ENCODE measurements around the gene SLC12A1. TPM values are rescaled to one million over a fixed set of nuclear protein-coding genes. Genes with fewer than 3 reads are reported as not detected.

SLC12A1 gene
- total RNA-seq, 4 donors from 2014 or later: not detected

DNA sequence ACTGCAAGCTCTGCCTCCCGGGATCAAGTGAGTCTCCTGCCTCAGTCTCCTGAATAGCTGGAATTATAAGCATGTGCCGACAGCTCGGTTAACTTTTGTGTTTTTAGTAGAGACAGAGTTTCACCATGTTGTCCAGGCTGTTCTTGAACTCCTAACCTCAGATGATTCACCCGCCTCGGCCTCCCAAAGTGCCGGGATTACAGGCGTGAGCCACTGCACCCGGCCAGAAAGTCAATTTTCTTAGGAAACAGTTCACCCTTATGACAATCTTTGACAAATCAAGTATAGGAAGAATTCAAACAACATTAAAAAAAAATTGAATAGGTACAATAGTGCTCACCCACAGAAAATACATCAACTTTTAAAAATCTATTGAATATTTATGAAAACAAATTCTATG lies 101.5 kb downstream of the SLC12A1 start:
- Histone ChIP-seq H3K4me1 (no peaks in the 10 kb centered on the region), H3K9me3 (no peaks in the 10 kb centered on the region), H3K27me3 (no peaks in the 10 kb centered on the region), H3K4me3 (no peak overlapping the region), H3K27ac (no peak overlapping the region), H3K36me3 (no peaks in the 10 kb centered on the region)
- no peak for DNase-seq
- TF ChIP-seq POLR2A (IDR thresholded peaks at IDR 0.05): no peak
- TF ChIP-seq, protein P1, sequence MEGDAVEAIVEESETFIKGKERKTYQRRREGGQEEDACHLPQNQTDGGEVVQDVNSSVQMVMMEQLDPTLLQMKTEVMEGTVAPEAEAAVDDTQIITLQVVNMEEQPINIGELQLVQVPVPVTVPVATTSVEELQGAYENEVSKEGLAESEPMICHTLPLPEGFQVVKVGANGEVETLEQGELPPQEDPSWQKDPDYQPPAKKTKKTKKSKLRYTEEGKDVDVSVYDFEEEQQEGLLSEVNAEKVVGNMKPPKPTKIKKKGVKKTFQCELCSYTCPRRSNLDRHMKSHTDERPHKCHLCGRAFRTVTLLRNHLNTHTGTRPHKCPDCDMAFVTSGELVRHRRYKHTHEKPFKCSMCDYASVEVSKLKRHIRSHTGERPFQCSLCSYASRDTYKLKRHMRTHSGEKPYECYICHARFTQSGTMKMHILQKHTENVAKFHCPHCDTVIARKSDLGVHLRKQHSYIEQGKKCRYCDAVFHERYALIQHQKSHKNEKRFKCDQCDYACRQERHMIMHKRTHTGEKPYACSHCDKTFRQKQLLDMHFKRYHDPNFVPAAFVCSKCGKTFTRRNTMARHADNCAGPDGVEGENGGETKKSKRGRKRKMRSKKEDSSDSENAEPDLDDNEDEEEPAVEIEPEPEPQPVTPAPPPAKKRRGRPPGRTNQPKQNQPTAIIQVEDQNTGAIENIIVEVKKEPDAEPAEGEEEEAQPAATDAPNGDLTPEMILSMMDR (IDR thresholded peaks at IDR 0.05 in 4 of 5, conservative IDR thresholded peaks at IDR 0.05 in 1 of 5): no peak
- in situ Hi-C loops (cut with MboI; ENCODE audit: low sequenced_read_pairs in 4 of 4): no loop called here
- ATAC-seq: no peak
- intact Hi-C loops (cut with DNase I; ENCODE audit: low total_unique reads): no loop called here

DNA sequence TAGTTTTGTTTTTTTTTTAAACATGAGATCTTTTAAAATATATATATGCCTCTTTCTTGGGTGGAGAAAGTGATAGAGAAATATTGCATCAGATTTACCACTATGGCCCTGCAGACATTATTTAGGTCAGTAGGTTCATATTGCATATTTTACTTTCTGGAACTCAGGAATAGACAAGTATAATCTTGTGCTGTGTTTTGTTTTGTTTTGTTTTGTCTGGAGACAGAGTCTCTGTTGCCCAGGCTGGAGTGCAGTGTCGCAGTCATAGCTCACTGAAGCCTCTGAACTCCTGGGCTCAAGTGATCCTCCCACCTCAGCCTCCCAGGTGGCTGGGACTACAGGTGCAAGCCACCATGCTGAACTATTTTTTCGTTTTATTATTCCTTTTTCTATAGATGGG lies 103.6 kb downstream of the SLC12A1 start:
- TF ChIP-seq, protein P1 (IDR thresholded peaks at IDR 0.05 in 4 of 5, conservative IDR thresholded peaks at IDR 0.05 in 1 of 5): no peak
- no peak for TF ChIP-seq POLR2A (IDR thresholded peaks at IDR 0.05)
- Histone ChIP-seq H3K4me1 (no peaks in the 10 kb centered on the region), H3K36me3 (no peaks in the 10 kb centered on the region), H3K27ac (no peak overlapping the region), H3K4me3 (no peak overlapping the region), H3K27me3 (no peaks in the 10 kb centered on the region), H3K9me3 (no peaks in the 10 kb centered on the region)
- DNase-seq: no peak
- intact Hi-C loops (cut with DNase I; ENCODE audit: low total_unique reads) (no loop called here), in situ Hi-C loops (cut with MboI; ENCODE audit: low sequenced_read_pairs in 4 of 4) (no loop called here)
- no peak for ATAC-seq

DNA sequence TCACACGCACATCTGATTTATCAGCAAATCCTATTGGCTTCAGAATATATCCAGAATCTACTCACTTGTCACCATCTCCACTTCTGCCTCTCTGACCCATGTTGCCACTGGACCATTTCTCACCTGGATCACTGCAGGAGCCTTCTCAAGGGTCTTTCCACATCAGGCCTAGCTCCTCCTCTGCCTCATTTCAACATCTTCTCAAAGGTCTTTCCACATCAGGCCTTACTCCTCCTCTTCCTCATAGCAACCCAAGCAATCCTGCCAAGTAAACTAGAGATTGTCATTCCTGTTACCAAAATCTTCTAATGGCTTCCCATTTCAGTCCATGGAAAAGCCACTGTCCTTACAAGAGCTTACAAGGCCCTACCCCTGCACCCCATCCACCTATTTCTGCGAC lies 107.1 kb downstream of the SLC12A1 start:
- H3K9me3 ChIP-seq: no peaks in the 10 kb centered on the region
- no peaks in the 10 kb centered on the region for H3K36me3 ChIP-seq
- in situ Hi-C loops (cut with MboI; ENCODE audit: low sequenced_read_pairs in 4 of 4): no loop called here
- no peak for TF ChIP-seq POLR2A (IDR thresholded peaks at IDR 0.05)
- TF ChIP-seq, protein P1 (IDR thresholded peaks at IDR 0.05 in 4 of 5, conservative IDR thresholded peaks at IDR 0.05 in 1 of 5): no peak
- intact Hi-C loops (cut with DNase I; ENCODE audit: low total_unique reads): no loop called here
- H3K27me3 ChIP-seq: no peaks in the 10 kb centered on the region
- H3K4me1 ChIP-seq: no peaks in the 10 kb centered on the region
- no peak overlapping the region for H3K4me3 ChIP-seq
- ATAC-seq (no peak), DNase-seq (no peak)
- H3K27ac ChIP-seq: no peak overlapping the region

DNA sequence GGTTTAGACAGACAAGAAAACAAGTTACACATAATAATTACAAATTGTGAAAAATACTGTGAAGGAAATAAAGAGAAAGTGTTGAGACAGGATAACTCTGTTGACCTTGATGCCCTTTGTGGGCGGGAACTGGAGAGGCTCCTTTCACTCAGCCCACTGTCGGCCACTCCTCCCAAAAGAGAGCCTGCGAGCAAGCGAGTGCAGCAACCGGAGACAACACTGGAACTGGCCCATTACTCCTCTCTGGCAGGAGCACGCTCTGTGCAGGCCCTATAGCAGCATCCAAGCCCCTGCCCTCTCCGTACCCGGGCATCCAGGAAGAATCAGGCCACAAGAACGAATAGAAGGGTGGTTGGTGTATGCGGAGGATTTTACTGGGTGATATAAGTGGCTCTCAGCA lies 108.9 kb downstream of the SLC12A1 start:
- no peak for TF ChIP-seq POLR2A (IDR thresholded peaks at IDR 0.05)
- TF ChIP-seq, protein P1 (IDR thresholded peaks at IDR 0.05 in 4 of 5, conservative IDR thresholded peaks at IDR 0.05 in 1 of 5): no peak
- in situ Hi-C loops (cut with MboI; ENCODE audit: low sequenced_read_pairs in 4 of 4): no loop called here
- DNase-seq: no peak
- ATAC-seq: no peak
- Histone ChIP-seq H3K9me3 (no peaks in the 10 kb centered on the region), H3K4me3 (no peak overlapping the region), H3K36me3 (no peaks in the 10 kb centered on the region), H3K27ac (no peak overlapping the region), H3K4me1 (no peaks in the 10 kb centered on the region), H3K27me3 (no peaks in the 10 kb centered on the region)
- intact Hi-C loops (cut with DNase I; ENCODE audit: low total_unique reads): no loop called here

DNA sequence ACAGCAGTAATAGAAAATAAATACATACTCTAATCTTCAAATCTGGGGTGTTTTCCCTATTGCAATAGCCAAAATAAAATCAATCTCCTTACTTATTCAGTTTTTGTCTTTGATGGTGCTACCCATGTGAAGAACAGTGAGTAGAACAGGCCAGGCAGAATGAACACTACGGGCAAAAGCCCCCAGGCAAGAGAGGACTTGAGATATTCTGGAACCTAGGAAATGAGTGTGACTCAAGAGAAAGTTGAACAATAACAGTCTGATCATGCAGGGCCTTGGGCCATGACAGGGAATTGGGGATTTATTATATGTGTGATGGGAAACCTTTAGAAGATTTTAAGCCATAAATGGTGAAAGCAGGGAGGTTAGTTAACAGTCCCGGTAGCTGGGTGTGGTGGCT lies 111.1 kb downstream of the SLC12A1 start:
- ATAC-seq (no peak), DNase-seq (no peak)
- H3K9me3 ChIP-seq: no peaks in the 10 kb centered on the region
- intact Hi-C loops (cut with DNase I; ENCODE audit: low total_unique reads): no loop called here
- in situ Hi-C loops (cut with MboI; ENCODE audit: low sequenced_read_pairs in 4 of 4): no loop called here
- no peak overlapping the region for H3K27ac ChIP-seq
- H3K4me3 ChIP-seq: no peak overlapping the region
- TF ChIP-seq, protein P1 (IDR thresholded peaks at IDR 0.05 in 4 of 5, conservative IDR thresholded peaks at IDR 0.05 in 1 of 5): no peak
- no peak for TF ChIP-seq POLR2A (IDR thresholded peaks at IDR 0.05)
- no peaks in the 10 kb centered on the region for H3K36me3 ChIP-seq
- H3K4me1 ChIP-seq: no peaks in the 10 kb centered on the region
- H3K27me3 ChIP-seq: no peaks in the 10 kb centered on the region
